SIG-M5 treated with dmso at 0.1 percent for 504 hours (cell line): ENCODE data around the gene COQ10A.
"Not testable (repeated sequence)": the region's sequence is repeated elsewhere in the genome, so short reads cannot be mapped to it uniquely, and the experiment has no call there.

ENCODE experiments used
- DNase-seq: peaks from one replicate; lab custom pipeline; 2025; ENCODE audit not compliant: unreplicated experiment; lab: John Stamatoyannopoulos, UW

The COQ10A gene

DNA sequence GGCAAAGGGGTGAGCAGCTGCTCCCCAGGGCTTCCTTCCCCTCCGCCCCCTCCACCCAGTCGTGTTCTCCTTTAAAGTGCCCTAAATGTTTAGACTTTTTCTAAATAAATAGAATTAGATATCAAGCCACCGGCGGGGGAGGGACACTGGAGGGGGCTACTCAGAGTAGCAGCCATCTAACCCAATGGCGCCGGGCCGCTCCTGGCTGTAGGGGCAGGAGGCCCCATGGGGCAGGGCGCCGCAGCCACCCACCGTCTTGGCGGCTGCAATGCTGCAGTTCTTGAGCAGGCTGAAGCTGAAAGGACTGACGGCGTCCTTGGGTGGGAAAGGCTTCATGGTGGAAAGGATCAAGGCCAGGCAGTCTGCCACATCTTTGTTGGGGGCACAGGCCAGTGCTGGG is 23.8 kb upstream of the COQ10A start:
- DNase-seq, result no peak

DNA sequence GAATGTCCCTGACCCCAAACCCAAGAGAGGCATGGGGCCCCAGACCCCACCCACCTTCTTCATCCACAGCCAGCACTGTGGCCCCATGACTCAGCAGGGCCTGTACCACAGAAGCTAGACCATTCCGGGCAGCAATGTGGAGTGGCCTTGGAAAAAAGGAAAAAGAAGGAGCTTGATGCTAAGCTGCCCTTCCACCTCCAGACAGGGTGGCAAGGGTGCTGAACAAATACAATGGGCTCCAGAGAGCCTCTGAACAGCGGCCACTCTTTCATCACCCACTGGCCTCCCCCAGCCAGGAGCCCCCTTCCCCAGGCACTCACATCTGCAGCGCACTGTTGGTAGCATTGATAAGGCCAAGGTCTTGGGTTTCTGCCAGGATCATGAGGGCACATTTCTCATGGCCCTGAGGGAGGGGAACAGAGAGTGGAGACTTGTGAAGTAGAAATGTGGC is 23.0 kb upstream of the COQ10A start:
- DNase-seq, result no peak

DNA sequence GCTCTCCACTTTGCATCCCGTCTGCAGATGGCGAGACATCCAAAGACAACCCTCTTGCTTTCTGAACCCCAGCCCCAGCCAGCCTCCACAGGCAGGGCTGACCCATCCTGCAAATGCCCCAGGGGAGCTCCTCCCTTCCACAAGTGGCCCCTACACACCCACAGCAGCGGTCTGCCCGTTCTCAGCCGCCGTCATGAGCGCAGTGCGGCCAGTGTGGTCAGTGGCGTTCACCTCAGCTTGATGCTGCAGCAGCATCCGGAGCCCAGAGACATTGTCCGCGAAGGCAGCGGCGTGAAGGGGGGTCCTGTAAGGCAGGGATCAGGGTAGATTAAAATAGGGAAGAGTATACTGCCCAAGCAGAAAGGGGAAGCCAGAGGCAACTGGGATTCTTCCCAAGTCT is 22.2 kb upstream of the COQ10A start:
- no peak for DNase-seq

DNA sequence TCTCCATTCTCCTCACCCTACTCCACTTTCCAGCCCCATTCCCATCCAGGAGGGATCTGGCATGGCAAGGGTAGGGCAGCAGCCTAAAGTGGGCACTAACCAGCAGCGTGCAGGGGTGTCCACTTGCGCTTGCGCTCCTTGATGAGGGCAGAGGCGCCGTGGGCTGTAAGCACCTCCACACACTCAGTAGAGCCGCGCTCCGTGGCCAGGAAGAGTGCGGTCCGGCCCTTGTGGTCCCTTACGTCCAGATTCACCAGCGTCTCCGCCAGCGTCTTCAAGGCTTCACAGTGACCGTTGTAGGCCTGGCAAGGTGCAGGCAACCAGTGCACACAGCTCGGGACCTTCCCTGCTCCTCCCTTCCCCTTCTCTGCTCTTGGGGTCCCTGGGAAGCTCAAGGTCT is 18.8 kb upstream of the COQ10A start:
- no peak for DNase-seq

DNA sequence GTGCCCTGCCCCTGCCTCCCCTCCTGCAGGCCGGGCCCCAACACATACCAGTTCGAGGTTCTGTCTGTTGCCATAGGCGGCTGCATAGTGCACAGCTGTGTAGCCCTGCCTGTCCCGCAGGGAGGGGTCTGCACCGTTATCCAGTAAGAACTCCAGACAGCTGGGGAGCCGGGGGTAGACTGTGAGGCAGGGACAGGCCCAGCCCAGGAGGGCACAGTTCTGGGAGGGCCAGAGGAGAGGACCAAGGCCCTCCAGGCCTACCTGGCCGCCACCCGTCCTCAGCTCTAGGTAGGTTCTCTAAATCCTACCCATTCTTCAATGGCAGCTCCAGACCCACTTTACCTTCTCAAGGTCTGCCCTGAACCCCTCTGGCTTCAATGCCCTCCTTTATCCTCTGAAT is 18.0 kb upstream of the COQ10A start:
- DNase-seq, result no peak

DNA sequence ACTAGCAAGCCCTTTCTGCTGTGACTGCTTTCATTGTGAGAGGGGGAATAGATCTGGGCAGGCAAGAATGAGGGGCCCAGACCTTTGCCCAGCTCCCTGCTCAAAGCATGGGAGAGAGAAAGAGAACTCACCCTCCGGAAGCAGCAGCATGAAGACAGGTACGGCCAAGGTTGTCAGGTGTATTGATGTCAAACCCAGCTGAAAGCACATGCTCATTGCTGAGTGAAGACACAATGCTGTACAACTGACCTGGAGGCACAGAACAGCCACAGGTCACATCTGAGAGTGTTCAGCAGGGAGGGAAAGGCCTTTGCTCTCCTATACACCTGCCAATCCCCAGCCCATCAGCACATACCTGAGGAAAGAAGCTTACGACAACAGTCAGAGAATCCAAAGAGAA is 14.1 kb upstream of the COQ10A start:
- DNase-seq, result no peak

DNA sequence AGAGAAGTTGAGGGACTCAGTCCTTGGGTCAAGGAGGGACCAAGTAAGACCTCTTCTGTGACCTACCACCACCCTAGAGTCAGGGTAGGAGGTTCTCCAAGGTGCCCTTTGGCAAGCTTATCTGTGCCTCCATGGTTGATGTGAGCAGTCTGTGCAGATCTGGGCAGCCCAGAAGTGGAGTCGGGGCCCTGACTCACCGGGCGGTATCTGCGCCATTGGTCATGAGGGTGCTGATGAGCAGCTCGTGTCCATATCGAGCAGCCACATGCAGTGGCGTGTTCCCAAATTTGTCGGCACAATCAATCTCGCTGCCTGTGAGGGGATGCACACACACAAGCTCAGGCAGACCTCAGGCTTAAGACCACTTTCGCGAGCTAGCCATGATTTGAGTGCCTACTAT is 13.7 kb upstream of the COQ10A start:
- no peak for DNase-seq

DNA sequence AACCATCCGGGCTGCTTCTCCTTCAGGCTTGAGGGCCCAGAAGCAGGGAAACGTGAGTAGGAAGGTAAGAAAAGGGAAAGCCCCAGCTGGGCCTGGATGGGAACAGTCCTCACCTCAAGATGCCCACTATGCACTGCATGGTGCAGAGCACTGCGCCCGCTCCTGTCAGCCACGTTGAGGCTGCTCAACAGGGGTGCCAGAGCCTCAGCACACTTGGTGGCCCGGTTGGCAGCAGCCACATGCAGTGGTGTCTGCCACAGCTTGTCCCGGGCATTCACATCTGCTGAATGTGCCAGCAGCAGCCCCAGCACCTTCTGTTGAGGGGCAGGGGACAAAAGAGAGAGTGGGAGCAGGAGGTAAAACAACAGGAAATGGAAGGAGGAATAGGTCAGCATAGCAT is 11.1 kb upstream of the COQ10A start:
- DNase-seq, result no peak

DNA sequence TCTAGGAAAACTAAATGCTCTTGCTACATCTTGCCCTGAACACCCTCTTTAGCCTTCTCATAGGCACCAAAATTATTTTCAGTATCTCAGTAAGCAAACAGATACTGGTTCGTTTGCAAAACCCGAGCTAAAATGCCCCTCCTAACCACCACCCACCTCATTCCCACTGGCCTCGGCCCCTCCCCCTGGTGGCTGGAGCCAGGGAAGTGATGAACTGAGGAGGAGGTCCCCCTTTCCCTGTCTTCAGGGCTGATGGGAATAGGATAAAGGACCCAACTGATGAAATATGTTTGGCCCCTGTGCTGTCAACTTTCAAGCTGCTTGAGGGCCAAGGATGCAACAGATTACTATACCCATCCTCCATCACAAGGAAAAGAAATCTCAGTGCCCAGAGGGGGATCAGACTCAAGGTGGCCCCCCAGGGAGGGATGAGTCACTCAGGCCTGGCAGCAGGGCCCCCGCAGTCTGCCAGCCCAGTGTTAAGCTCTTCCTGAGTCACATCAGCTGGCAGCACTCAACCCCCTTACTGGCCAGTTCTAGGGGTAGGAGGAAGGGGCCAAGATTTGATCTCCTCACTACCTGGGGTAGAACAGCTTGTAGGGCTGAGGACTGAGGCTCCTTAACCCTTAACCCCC is 10.3 kb upstream of the COQ10A start:
- no peak for DNase-seq

DNA sequence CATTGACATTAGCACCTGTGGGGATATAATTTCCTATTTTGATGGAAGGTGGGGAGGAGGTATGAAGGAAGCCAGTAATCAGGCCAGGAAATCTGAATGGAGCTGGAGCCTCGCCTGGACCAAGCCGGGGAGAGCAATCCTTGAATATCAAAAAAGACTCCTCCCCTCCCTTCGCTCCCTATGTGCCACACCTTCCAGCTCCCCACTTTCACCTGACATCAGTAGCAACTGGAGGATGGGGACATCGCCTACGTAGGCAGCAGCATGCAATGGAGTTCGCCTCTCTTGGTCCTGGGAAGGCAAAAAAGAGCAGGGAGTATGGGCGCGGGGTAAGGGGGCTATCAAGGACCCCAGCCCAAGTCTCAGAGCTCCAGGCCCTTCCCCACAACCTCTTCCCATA is 9.7 kb upstream of the COQ10A start:
- no peak for DNase-seq

DNA sequence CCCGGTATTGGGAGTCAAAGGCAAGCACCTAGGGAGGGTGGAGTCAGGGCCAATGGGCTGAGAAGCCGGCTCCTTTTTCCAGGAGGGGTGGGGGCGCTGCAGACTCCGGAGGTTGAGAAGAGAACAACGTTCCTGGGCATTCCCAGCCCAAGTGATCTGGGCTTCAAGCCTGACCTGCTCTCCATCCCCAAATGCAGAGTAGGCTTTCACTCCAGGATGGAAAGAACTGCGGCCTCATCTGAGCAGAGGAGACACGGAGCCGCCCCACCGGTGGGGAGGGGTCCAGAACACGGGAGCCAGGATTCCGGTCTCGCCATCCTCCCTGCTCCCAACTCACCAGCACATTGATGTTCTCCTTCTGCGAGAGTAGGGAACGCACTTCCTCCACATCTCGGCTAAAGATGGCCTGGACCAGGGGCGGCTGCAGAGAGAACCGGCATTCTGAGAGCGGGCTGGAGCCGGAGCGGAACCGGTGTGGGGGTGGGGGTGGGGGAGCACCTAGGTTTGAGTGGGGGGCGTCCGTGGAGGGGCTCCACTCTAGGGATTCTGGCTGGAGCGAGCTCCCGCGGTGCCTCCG is 9.2 kb upstream of the COQ10A start:
- DNase-seq, result no peak

DNA sequence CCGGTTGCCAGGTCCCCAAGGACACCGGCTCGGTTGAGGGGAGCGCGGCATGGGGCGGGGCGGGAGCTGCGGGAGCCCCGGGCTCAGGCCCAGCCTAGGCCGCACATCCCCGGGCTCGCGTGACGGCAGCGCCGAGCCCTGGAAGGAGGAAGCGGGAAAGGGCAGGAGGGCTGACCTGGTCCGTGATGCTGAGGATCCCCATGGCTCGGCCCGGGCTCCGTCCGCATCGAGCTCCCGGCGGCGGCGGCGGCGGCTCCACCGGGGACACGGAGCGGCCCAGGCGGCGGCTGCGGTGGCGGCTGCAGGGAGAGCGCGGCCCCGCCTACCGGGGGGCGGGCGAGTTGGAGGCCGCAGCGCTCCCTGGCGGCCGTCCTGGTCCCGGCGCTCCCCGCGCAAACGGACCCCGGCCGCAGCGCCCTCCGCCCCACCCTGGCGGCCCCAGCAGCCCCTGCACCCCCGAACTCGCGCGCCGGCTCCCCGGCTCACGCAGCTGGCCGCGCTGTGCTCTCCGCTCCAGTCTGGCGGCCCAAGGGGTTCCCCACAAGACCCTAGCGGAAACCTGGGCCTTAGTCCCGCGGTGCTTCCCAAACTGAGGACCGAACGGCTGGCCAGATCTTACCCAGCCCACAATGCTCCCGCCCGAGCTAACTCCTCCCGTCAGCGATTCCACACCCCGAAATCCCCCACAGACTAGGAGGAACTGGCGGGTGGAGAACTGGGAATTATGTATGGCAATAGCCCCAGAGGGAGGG is 8.5 kb upstream of the COQ10A start, which contains the start of gene ANKRD52:
Gene ANKRD52, minus strand, starts transcription at position 317 of the 752 bp plus-strand sequence. Its CDS starts 115 bp downstream, at position 202.
- peak; percentile 76 for DNase-seq

DNA sequence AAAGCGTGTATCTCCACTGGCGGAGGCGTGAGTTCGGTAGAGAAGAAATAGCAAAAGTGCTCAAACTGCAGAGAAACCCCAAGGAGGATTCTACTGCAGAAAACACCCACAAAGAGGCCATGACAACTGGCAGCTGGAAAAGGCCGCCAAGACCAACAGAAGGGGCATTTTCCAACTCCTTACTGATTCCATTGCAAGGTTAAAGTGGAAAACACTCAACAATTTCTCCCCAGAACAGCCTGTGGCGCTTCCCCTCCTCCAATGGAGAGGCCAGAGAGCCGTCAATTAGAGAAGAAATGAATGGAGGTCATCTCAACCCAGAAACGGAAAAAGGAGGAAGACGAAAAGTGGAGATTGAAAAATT is 7.9 kb upstream of the COQ10A start:
- no peak for DNase-seq

DNA sequence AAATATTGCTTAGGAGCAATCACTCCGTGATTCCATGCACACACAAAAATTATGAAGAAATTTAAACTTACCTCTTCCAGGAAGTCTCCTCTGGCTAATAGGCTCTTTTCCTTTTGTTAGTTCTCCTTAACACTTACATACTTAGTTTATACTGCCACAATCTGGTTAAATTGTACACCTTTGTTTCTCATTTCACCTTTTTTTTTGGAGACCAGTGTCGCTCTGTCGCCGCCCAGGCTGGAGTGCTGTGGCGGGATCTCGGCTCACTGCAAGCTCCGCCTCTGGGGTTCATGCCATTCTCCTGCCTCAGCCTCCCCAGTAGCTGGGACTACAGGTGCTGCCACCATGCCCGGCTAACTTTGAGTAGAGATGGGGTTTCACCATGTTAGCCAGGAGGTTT is 6.4 kb upstream of the COQ10A start:
- DNase-seq, result no peak

DNA sequence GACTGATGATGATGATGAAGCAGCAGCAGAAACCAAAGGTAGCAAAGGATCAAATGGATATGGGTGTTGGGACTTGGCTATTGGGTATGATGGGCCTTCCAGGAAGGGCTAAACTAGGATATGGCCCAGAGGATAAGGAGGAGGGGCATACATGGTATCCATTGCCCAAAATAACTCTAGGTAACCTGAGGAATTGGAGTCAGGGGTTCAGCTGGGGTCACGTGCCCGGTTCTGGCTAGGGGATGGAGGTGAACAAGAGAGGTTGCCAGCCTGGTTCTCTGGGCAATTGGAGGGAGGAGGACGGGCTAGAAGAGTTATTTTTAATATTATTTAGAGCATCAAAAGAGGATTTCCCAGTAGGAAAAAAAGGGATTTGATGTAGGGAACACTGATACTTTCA is 5.8 kb upstream of the COQ10A start:
- no peak for DNase-seq

DNA sequence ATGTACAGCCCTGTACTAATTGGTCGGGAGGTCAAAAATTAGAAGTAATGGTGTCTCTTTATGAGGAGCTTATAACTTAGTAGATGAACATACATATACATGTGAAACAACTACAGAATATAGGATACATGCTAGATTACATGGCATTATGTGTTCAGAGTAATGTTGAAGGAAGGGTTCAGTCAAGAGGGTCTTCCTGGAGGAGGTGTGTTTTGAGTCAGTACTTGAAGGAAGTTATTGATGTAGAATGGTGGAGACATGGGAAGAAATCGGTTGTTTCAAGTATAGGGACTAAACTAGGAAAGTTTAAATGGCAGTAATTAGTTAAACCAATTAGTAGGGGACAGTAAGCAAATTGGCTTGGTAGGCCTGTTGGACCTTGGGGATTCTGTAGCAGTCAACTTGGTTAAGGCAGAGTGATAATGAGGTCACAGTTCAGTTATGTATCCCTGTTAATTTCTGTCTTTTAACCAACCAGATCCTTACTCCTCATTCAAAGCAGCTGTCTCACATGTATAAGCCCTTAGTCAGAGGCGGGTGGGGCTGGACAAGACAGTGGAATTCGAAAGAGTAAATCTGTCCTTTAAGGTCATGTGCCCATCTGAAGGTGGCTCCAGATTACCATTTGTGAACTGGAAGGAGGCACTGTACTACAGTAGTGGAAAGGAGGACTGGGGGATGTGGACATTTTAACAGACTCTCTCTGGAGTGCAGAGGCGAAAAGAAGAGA is 5.1 kb upstream of the COQ10A start:
- DNase-seq, result no peak

DNA sequence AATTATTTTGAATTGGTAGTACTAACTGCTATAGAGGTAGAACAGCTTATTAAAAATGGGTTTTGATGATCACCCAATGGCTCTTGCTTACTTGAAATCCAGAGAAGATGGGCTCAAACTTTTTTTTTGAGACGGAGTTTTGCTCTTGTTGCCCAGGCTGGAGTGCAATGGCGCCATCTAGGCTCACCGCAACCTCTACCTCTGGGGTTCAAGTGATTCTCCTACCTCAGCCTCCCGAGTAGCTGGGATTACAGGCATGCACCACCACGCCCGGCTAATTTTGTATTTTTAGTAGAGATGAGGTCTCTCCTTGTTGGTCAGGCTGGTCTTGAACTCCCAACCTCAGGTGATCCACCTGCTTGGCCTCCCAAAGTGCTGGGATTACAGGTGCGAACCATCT is 3.8 kb upstream of the COQ10A start:
- DNase-seq, result not testable (repeated sequence)

DNA sequence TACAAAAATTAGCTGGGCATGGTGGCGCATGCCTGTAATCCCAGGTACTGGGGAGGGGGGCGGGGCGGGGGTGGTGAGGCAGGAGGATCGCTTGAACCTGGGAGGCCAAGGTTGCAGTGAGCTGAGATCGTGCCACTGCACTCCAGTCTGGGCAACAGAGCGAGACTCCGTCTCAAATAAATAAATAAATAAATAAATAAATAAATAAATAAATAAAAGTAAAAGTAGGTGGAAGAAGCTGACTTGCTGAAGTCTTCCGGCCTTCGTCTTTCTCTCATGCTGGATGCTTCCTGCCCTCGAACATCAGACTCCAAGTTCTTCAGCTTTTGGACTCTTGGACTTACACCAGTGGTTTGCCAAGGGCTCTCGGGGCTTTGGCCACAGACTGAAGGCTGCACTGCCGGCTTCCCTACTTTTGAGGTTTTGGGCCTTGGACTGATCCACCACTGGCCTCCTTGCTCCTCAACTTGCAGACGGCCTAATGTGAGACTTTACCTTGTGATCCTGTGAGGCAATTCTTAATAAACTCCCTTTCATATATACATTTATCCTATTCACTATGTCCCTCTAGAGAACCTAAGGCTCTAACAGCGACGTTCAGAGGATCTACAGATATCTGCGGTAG is 562 bp upstream of the COQ10A start:
- DNase-seq, result not testable (repeated sequence)

DNA sequence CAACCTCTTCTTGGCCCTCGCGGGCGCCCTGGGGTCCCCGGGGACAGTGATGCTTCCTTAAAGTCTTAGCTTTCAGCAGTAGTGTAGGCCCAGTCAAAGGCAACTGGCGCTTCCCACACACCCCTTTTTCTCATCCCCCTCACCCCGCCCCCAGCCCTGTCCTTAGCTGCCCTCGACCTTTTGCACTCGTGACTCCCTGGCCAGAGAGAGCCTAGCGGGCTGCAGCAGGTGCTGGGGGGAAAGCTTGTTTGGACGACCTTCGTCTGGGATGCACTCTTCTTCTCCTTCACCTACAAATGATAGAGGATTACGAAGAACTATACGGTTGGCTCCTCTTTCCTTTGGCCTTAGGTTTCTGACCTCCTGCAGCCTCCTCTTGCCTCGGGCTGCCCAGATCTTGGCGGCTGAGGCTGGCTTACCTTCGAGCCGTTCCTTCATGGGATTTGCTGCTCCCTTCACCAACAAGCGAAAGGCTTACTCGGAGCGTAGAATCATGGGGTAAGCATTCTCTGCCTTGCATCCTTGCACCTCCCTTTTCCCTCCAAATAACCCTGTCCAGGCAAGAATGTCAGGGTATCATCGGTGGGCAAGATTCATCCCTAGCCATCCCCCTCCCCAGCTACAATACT is 815 bp downstream of the COQ10A start:
- no peak for DNase-seq

DNA sequence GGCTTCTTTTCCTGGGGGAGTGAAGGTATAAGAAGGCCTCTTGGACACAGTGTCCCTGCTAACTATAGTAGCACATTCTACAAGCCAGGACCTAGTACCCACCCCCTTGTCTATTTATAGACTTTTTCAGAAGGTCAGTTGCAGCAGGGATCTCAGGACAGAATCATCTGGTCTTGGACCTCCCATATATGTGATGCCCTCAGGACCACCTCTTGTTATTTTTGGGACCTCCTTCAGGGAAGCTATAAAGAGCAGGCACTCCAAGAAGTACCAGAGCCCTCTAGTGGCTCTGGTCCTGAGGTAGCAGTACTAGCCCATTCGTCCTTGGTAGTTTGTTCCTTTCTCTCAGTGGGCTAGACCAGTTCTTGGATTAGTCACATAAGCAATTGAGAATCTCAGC is 4.3 kb downstream of the COQ10A start:
- DNase-seq, result peak; percentile 60

DNA sequence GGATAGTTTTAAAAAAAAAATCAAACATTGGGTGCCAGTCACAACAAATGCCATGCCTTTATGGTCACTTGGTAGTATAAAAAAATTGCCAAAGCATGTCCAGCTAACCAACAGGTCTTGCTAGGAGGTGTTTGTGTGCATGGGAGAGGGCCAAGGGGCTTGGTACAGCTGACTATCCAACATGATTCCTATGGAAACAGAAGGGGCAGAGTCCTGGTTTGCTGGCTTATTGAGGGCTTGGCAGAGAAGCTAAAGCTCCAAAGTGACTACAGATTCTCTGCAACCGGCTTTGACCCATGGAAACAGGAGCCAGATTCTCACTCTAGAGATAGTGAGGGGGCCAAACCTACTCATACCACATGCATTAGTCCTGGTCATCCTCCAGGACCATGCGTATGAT is 5.7 kb downstream of the COQ10A start:
- not testable (repeated sequence) for DNase-seq
